GM08714 (cell line): Measurements from ENCODE around the gene RAB7A.

Experiments
- H3K4me3 ChIP-seq: fragments of 200-500 bp; sonication (Bioruptor generic); 2 replicates; pipeline ENCODE4 v1.5.1; 2014; ENCODE audit warnings: mild to moderate bottlenecking, low read length, inconsistent platforms
- ZNF274 ChIP-seq: IDR thresholded peaks from 2 replicates; pipeline ENCODE4 v1.6.1; 2012; ENCODE audit warnings: mild to moderate bottlenecking, low read depth, low read length

Gene RAB7A

DNA sequence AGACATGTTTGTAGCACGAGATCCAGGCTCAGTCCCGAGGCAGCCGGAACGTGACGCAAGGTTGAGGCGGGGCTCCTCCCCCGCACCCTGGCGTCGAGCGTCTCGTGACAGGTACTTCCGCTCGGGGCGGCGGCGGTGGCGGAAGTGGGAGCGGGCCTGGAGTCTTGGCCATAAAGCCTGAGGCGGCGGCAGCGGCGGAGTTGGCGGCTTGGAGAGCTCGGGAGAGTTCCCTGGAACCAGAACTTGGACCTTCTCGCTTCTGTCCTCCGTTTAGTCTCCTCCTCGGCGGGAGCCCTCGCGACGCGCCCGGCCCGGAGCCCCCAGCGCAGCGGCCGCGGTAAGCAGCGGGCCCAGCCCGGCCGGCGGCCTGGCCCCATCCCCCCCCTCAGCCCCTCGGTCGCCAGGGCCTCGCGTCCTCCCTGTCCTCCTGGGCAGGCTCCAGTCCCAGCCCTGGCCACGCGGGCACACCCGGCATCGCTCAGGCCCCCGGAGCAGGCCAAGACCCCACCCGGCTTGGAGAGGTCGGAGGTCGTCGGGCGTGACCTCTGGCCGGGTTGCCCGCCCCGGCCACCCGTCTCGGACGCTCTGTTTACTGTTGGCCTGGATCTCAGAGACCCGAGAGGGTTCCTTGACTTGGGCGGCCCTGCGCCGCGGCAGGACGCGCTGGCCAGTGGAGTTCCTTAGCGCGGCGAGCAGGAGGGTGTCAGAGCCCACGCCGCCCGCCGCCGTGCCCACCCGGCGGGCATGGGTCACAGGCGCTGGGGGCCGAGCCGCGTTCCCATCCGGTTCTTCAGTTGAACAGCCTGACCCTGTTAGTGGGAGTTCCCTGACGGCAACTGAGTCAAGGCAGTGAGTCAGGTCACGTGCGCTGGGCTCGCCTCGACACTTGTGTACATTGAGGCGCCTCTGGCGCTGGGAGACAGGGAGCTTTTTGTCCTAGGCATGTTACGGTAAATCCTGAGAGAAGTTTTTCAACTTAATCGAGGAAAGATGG lies at the start of gene RAB7A:
TSS of gene RAB7A (plus strand) at position 161 of the 994 bp plus-strand sequence. CDS start 69,185 bp downstream, outside the sequence.
- no peak for TF ChIP-seq ZNF274
- peak within 1 kb of the TSS; percentile 95 for H3K4me3 ChIP-seq

DNA sequence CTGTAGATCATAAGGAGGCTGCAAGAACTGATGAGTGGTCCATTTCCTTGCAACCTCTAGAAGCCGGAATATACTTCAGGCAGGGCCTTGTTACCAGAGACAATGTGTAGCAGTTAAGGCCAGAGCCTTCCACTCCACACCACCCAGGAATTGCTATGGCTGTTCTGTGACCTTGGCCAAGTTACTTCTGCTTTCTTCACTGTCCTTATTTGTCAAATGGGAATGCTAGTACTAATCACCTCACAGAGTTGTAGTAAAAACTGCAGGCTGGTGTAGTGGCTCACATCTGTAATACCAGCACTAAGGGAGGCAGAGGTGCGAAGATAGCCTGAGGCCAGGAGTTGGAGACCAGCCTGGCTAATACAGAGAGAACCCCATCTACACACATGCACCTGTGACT lies 46.6 kb upstream of the RAB7A start:
- no peak overlapping the region for H3K4me3 ChIP-seq
- no peak for TF ChIP-seq ZNF274

DNA sequence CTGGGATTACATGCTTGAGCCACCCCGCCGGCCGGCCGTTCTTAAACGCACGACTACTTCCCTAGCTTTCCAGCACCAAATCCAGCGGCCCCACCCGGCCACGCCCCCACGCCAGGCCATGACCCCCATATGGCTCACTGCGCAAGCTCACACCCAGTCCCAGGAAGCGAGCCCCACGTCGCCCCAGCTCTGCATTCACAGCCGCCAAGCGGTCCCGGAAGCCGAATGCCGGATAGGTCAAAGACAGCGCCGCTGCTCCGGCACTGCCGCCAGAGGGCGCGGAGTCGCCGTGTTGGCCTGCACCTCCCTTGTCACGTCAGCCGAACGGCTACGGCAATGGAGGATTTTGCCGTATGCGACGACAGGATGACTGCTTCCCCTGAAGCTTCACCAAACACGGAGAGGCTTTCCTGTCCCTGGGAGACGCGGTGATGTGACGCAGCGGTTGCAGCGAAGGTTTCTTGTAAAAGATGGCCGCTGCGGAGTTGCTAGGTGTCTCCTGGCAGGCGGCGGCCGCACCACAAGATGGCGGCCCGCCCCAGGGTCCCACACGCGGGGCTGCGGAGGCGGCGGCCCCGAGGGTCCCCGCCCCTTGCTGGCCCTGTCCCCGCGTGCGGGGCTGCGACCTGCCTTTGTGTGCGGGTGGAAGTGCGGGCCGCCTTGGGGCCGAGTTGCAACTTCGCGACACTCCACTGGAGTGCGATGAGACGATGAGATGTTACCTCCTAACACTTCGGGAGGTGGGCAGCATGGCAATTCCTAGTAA lies 45.2 kb upstream of the RAB7A start:
- no peak for TF ChIP-seq ZNF274
- peak overlapping the region; percentile 80 for H3K4me3 ChIP-seq

DNA sequence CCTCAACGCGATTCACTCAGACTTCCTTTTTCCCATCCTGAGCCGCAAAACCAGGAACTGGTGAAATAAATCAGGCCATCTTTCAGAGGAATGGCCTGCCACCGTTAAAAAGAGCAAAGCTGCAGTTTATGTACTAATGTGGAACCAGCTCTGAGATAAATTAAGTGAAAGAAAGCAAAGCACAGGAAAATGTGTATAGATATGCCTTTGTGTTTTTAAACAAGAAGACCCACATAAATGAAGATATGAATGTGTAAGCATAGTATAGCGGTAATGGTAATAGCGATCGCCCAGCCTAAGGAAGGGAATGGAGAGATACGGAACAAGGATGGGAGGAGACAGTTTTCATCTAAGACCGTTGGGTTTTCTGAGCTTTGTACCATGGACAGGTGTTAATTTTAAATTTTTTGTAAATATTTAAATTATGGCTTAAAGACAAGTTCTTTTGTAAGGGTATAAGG lies 44.6 kb upstream of the RAB7A start:
- peak overlapping the region; percentile 80 for H3K4me3 ChIP-seq
- TF ChIP-seq ZNF274: no peak

DNA sequence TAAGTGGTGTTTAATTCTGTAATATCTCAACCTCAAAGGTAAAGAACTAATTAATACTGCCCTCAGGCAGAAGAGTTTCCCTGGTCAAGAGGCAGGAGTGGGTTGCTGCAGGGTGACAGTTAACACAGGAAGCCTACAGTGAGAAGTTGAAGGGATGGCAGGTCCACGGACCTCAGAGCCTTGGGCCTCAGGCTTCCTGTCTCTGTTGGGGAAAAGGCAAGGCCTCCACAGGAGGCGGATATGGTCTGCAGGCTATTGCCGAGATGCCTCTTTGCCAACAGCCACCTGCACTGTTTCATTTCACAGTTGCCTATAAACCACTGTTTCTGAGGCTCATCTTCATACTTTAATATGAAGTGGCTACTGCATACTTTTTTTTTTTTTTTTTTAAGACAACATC lies 42.0 kb upstream of the RAB7A start:
- TF ChIP-seq ZNF274: no peak
- no peak overlapping the region for H3K4me3 ChIP-seq

DNA sequence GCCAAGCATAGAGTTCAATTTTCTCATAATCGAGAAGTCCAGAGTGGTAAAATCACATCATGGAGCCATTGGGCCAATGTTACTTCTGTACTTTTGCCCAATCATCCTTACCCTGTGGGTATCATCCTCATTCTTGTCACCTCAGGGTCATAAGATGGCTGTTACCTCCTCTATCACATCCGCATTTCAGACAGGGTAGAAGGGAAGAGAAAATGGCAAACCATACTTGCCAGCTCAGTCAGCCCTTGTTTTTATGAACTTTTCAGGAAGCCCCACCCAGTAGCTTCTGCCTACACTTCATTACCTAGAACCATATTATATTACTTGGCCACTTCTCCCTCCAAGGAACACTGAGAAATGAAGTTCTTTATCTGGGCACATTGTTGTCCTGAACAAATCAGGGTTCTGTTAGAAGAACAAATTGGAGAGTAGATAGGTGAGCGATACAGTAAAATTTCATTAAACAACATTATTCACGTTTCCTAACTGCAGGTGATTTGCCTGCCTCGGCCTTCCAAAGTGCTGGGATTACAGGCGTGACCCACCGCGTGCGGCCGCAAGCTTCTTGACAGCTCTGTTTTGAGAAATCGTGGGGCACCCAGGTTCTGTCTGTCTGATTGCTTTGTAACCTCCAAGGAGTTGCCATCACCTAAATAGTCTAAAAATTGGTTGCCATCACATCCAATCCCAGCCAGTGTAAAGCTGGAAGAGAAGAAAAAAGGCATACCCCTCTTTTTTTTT lies 40.8 kb upstream of the RAB7A start:
- no peak for TF ChIP-seq ZNF274
- H3K4me3 ChIP-seq: no peak overlapping the region

DNA sequence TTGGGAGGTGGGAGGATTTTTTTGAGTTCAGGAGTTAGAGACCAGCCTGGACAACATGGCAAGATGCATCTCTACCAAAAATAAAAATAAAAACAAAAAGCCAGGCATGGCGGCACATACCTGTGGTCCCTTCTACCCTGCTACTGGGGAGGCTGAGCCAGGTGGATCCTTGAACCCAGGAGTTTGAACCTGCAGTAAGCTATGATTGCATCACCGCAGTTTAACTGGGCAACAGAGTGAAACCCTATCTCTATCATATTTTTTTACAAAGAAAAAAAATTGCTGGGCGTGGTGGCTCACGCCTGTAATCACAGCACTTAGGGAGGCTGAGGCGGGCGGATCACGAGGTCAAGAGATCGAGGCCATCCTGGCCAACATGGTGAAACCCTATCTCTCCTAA lies 39.5 kb upstream of the RAB7A start:
- no peak for TF ChIP-seq ZNF274
- no peak overlapping the region for H3K4me3 ChIP-seq

DNA sequence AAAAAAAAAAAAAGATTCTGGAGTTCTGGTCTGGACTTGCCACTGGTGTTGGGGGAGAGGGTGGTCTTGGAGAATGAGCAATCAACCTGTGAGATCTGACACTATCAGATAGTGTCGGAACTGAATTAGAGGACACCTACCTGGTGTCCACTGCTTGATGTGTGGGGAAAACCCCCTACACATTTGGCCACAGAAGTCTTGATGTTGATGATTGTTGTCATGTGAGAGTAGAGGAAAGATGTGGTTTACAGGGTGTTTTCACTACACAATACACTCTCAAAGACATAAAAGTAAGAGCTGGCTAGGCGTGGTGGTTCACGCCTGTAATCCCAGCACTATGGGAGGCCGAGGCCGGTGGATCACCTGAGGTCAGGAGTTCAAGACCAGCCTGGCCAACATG lies 36.9 kb upstream of the RAB7A start:
- no peak overlapping the region for H3K4me3 ChIP-seq
- TF ChIP-seq ZNF274: no peak

DNA sequence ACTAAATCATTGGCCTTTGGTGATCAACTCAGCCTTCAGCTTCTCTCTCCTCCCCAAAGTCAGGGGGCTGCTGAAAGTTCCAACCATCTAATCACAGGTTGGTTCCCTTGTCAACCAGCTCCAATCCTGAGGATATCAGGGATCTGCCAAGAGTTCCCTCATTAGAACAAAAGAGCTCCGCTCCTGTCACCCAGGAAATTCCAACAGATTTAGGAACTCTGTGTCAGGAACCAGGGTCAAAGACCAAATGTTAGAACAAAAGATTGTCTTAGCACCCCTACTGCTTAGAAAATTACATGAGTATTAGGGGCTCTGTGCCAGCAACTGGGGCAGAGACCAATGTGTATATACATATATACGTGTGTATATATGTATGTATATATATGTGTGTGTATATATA lies 32.3 kb upstream of the RAB7A start:
- no peak overlapping the region for H3K4me3 ChIP-seq
- no peak for TF ChIP-seq ZNF274

DNA sequence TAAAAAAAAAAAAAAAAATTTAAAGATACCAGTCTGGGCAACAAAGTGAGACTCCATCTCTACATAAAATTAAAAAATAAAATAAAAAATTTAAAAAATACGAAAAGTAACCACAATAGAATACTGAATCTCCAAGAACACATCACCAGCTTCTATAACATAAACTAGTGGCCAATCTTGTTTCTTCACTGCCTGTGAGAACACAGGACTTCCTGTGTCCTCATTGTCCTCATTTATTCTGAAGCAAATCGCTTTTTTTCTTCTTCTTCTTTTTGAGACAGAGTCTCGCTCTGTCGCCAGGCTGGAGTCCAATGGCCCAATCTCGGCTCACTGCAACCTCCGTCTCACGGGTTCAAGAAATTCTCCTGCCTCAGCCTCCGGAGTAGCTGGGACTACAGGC lies 28.6 kb upstream of the RAB7A start:
- H3K4me3 ChIP-seq: no peak overlapping the region
- no peak for TF ChIP-seq ZNF274

DNA sequence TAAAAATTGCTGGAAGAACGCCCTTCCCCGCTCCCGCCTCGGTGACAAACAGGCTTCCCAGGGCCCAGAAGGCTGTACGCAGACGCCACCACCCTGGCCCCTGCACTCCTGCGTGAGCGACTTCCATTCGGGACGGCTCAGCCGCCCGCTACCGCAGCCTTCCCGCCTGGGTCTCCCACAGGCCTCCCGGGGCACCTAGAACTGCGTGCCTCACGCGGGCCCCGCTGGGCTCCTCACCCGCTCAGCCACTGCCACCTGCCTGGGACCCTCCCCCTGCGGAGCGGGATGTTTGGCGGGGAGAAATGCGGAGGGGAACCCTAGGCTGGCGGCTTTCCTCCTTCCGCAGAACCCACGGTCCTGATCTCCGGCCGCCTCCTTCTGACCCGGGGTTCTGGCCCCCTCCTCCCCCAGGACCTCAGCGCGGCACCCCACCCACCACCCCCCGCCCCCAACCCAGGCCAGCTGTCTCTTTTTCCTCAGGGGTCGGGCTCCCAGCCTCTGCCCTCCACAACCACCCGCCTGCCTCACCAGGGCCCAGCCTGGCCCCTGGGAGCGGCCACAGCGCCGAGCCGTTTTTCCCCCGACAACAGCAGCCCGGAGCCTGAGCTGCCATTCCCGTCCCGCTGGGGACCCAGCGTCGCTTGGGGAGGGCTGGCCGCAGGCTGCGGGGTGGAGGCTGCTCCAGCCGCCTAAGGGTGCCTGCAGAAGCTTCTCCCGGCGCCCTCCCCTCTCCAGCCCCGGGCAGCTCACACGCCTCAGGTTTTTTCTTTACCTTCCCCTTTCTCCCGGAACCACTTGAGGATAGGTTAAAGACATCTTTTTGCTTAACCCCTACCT lies 27.6 kb upstream of the RAB7A start:
- TF ChIP-seq ZNF274: no peak
- H3K4me3 ChIP-seq: peak overlapping the region; percentile 50; the same call in 1 of the 2 replicates

DNA sequence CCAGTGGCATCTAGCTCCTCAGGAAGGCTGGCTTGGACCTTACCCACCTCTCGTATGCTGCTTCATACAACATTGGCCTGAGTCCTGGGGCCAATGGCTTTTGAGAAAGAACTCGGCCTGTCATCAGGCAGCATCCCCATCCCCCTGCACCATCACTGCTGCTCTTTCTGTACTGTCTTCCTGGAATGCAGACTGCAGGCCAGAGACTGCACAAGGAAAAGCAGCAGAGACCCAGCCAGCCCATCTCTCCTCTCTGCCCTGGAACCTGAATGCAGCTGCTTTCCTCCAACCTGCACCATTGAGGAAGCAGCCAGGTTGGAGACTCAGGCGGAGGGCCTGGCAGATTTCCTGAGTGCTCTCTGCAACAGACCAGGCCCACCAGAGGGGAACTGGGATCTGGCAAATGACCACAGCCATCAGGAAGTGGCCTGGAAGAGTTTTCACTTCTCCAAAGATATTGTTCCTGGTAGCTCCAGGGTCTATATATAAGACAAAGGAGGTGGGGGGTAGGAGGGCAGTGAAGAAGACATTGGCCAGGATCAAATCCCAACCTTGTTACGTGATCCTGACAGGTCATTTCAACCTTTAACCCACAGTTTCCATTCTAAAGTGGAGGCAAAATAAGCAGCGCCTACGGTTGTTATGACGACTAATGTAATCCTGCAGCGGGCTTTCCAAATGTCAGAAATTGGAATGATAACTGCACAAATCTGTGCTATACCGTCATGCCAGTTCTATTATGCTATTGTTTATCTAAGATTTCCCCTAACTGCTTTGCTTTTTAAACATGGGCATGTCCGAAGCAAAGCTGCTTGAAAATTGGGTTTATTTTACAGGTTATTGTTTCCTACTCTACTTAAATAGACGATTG lies 24.4 kb upstream of the RAB7A start:
- no peak for TF ChIP-seq ZNF274
- H3K4me3 ChIP-seq: no peak overlapping the region
